Uterus (tissue), 2 donors: ENCODE measurements around the gene FOXN3.

Experiments
- POLR2A ChIP-seq, 2 donors: fragments of 450-650 bp; IDR thresholded peaks; one replicate each; pipeline ENCODE4 v1.6.1; 2016; ENCODE audit warnings: antibody characterized with exemption in 2 of 2, mild to moderate bottlenecking in 1 of 2, moderate library complexity in 1 of 2
- TF ChIP-seq, protein P1 (sequence below), 4 experiments: fragments of 200-600 bp in 2 of 4; fragments of 450-650 bp in 2 of 4; sonication (generic) in 2 of 4; IDR thresholded peaks; one replicate each; pipeline ENCODE4 v1.5.1; 2016 to 2019; ENCODE audit warnings: antibody characterized with exemption in 4 of 4, mild to moderate bottlenecking in 2 of 4, moderate library complexity in 1 of 4

GRCh38 chr14:89368490-89369477 is 48.2 kb downstream of the FOXN3 start:
- TF ChIP-seq, protein P1, sequence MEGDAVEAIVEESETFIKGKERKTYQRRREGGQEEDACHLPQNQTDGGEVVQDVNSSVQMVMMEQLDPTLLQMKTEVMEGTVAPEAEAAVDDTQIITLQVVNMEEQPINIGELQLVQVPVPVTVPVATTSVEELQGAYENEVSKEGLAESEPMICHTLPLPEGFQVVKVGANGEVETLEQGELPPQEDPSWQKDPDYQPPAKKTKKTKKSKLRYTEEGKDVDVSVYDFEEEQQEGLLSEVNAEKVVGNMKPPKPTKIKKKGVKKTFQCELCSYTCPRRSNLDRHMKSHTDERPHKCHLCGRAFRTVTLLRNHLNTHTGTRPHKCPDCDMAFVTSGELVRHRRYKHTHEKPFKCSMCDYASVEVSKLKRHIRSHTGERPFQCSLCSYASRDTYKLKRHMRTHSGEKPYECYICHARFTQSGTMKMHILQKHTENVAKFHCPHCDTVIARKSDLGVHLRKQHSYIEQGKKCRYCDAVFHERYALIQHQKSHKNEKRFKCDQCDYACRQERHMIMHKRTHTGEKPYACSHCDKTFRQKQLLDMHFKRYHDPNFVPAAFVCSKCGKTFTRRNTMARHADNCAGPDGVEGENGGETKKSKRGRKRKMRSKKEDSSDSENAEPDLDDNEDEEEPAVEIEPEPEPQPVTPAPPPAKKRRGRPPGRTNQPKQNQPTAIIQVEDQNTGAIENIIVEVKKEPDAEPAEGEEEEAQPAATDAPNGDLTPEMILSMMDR (IDR thresholded peaks at IDR 0.05), result no peak
- TF ChIP-seq POLR2A (IDR thresholded peaks at IDR 0.05), result no peak
